T-helper 9 cell (primary cell): Measurements from ENCODE around the gene NBAS.
"Not testable (repeated sequence)": the region's sequence is repeated elsewhere in the genome, so short reads cannot be mapped to it uniquely, and the experiment has no call there.

ENCODE experiments used
- DNase-seq: peaks from one replicate; pipeline ENCODE4 v3.0.0-alpha.2; 2020

NBAS gene

DNA sequence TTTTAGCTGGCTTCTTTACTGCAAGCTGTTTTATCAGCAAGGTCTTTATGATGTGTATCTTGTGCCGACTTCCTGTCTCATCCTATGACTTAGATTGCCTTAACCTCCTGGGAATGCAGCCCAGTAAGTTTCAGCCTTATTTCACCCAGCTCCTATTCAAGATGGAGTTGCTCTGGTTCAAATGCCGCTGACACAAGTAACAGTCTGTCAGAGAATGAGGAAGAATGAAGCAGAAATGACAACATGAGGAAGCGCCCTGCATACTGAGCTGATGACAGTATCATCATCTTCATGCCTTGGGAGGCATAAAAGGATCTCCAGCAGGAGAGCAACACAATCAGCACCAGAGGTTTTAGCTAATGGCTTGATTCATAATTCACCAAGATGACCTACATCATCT, 309.4 kb downstream of the NBAS start:
- DNase-seq = no peak

DNA sequence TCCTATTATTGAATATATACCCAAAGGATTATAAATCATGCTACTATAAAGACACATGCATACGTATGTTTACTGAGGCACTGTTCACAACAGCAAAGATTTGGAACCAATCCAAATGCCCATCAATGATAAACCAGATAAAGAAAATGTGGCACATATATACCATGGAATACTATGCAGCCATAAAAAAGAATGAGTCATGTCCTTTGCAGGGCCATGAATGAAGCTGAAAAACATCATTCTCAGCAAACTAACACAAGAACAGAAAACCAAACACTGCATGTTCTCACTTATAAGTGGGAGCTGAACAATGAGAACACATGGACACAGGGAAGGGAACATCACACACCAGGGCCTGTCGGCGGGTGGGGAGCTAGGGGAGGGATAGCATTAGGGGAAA, 310.2 kb downstream of the NBAS start:
- DNase-seq = not testable (repeated sequence)

- DNase-seq = no peak
Measured at GRCh38 chr2:15246870-15247269, 314.3 kb downstream of the NBAS start.

- no peak for DNase-seq
Measured at GRCh38 chr2:15243762-15244161, 317.4 kb downstream of the NBAS start.

DNA sequence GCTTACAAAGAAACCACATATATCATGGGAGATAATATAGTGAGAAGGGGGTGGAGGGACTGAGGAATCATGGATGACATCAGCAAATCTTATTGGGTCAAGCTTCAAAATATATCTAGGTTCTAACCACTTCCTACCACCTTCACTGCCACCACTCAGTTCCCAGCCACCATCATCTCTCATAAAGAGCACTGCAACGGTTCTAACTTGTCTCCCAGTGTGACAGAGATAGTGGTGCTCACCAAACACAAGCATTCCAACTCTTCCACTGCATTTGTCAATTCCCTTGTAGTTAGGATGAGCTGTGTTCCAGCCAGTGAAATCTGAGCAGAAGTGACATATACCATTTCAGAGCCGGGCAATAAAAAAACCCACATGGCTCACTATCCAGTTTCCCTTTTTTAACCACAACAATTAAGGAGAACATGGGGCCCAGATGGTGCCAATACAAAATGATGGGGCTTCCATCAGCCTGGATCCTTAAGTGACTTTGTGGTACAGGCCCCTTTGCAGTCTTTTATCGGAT, 318.1 kb downstream of the NBAS start:
- no peak for DNase-seq

DNA sequence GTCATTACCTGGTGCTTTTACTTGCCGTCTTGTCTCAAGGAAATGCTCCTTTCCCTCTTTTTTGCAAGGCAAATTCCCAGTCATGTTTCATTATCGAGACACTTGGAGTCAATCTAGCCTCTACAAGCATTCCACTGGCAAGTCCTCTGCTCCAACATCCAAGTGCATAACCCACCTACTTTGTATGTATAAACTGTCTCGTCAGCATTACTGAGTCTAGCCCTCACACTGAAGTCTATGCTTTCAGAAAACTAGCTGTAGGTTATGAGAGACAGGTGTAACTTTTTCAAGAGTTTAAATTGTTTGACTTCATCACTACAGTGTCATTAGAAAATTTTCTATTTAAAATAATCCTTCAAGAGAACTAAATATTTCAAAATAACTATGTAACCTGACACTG, 319.2 kb downstream of the NBAS start:
- no peak for DNase-seq

GRCh38 chr2:15241201-15241600, 319.9 kb downstream of the NBAS start:
- no peak for DNase-seq

DNA sequence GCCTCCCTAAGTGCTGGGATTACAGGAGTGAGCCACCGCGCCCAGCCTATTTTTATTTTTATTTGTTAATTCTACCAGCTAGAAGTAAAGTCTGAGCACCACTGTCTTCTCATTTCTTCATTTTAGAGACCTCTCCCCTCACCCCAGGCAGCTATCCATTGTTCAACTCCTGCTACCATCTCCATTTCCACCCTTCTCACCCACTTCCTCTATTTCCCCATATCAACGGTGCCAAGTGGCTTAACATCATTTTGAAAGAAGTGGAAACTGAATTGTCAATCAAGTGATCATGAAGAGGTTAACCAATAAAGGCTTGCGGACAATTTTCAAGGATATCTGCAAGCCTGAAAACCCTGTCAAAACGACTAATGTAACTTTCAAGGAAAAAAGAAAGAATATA, 323.1 kb downstream of the NBAS start:
- no peak for DNase-seq

GRCh38 chr2:15230599-15231192, 330.4 kb downstream of the NBAS start:
- no peak for DNase-seq

DNA sequence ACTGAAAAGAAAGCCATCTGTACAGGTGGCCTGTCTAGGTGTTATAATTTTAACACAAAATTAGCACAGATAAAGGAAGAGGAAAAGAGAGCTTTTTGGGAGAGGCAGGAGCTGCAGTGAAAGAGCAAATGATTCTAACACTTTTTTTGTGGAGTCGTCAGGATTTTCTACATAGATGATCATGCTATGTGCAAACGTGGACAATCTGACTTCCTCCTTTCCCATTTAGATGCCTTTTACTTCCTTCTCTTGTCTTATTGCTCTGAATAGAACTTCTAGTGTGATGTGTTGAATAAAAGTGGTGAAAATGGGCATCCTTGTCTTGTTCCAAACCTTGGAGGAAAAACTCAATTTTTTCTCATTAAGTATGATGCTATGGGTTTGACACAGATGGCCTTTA, 334.5 kb downstream of the NBAS start:
- no peak for DNase-seq

DNA sequence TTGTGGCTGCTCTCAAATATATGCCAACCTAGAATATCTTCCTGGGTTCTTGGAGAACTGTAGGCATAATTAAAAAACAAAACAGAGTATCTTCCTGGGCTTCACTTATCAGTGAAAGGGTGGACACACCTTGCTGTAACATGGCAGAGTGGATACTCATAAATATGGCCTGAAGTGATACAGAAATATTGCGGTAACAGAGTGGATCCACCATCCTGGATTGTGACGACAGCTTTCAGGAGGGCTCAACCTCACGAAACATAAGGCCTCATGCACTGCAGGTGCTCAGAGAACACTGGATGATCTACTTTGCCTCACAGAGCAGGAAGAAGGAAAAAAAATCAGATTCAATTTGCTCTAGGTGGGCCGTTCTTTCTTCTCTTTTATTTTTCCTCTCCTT, 336.0 kb downstream of the NBAS start:
- DNase-seq = no peak

DNA sequence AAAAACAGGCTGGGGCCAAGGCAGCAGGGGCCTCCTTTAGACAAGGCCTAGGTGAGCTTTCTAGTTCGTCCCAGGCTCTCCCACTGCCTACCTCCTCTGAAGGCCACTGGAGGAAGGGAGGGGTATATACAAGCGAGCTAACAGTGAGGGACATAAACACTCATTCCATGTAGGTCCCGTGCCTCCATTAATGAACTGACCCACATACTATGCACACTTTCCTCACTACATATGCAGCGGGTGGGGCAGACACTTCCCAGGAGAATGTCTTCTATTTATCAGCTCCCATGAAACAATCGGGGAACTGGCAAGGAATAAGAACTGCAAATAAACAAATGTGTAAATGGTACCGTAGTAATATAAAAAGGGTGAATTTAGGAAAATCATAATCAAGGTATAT, 336.5 kb downstream of the NBAS start:
- DNase-seq = no peak

DNA sequence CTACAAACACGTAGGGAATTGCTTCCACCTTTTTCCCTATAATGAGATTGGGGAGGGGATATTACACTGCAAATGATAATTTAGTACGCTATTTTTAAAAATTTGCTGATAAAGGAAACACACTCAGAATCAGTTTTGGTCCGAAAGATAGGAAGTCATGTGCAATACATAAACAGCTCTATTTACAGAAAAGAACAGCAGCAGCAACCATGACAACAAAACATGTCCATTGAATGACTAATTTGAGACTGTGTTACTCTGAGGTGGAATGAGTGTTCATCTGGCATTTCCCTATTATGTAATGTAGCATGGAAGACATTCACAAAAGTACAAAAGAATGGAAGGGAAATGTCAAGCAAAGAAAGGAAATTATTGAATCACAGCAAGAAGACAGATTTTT, 337.2 kb downstream of the NBAS start:
- DNase-seq = no peak

DNA sequence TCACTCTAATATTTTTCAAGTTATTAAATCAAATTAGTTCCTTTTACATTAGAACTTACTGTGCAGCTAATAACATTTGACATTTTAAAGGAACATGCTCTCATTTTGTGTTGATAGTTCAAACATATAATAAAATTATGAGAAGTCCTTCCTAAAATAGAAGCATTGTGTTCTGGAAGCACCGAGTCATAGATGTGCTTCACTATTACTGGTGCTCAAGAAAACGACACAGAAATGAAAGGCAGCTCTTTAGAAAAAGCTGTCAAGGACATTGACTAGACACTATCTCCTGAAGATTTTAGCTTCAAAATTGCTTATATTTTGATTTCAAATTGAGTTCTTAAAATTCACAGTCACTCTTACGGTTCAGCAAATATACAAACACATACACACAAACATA, 338.3 kb downstream of the NBAS start:
- DNase-seq = no peak

GRCh38 chr2:15220603-15221002, 340.5 kb downstream of the NBAS start:
- DNase-seq = no peak

GRCh38 chr2:15218423-15219086, 342.6 kb downstream of the NBAS start:
- no peak for DNase-seq

DNA sequence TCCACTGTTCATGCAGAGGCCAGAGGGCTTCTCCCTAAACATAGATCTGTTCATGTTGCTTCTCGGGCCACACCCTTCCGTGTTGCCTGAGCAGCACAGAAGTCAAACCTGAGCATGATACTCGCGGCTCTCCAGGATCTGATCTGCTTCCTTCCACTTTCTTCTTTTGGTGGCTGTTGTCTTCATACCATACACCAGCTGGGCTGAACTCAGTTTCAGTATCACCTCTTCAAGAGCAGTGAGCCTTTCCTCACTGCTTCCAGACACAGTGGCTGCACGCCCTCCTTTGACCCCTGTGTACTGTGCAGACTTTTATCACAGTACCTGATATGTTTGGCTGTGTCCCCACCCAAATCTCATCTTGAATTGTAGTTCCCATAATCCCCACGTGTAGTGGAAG, 348.9 kb downstream of the NBAS start:
- DNase-seq = no peak

GRCh38 chr2:15210542-15210941, 350.6 kb downstream of the NBAS start:
- not testable (repeated sequence) for DNase-seq

GRCh38 chr2:15206419-15206818, 354.7 kb downstream of the NBAS start:
- no peak for DNase-seq

GRCh38 chr2:15205562-15205961, 355.6 kb downstream of the NBAS start:
- no peak for DNase-seq

- DNase-seq = no peak
Measured at GRCh38 chr2:15201009-15201408, 360.1 kb downstream of the NBAS start.

GRCh38 chr2:15200581-15200980, 360.6 kb downstream of the NBAS start:
- no peak for DNase-seq

DNA sequence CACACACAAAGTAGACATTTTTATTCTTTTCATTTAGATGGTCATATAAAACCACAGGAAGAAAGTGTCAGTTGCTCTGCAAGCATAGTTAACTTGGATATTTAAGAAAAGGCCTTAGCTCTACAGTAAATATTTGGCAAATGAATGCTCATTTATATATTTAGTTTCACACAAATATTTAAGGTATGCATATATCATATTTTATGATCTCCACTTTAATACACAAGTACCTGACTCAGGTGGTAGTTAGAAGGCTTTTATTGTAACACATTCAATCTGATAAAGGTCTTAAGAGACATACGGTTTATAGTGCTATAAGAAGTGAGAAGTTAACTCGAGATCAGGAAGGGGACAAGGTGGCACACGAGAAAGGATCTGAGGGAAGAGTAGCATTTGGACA, 363.1 kb downstream of the NBAS start:
- DNase-seq = no peak

DNA sequence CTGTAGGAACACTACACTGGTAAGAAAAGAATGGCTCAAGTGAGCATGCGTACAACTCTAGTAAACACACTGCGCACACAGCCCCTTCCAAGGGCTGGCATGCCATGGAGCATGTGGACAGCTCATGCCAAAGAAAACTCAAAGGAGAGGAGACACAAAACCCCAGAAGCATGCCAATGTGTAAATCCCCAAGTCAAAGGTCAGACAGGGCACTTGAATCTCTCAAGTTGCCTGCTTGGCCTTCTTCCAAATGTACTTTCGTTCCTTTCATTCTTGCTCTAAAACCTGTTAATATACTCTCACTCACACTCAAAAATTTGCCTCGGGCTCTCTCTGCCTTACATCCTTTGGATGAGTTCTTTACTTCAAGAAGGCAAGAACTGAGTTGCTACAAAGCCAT, 365.3 kb downstream of the NBAS start:
- DNase-seq = no peak

DNA sequence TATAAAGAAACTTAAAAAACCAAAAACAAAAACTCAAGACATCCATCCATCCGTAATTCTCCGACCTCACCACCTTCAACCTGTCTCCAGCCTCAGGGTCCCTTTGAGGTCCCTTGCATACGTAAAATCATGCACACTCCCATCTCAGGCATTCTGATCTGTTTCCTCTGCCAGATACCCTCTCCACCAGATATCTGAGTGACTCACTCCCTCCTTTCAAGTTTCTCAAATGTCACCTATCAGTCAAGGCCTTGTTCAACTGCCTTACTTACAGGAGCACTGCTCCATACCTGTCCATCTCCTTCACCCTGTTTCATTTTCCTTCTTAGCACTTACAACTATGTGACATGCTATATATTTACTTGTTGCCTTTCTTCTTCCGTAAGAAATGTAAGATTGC, 369.3 kb downstream of the NBAS start:
- no peak for DNase-seq
